H1 (cell line): ENCODE results near the gene PPA2. TPM values are rescaled to one million over a fixed set of nuclear protein-coding genes. Genes with fewer than 3 reads are reported as not detected.

Experiments
- CTCF ChIA-PET: fragments of 300-600 bp; sonication (Branson Sonifier 250); formaldehyde crosslinking; loops from one replicate; lab custom pipeline; 2021; ENCODE audit not compliant: partially characterized antibody; lab: Charles Lee
- POLR2A ChIA-PET: fragments of 300-600 bp; sonication (Branson Sonifier 250); formaldehyde crosslinking; loops from one replicate; lab custom pipeline; 2021; ENCODE audit warnings: inconsistent platforms; ENCODE audit not compliant: partially characterized antibody; lab: Charles Lee
- DNase-seq, 2 experiments: peaks; one replicate each; pipeline versions ENCODE4 v3.0.0 to v3.0.0-alpha.2; 2010 to 2022; ENCODE audit warnings: low spot score in 2 of 2, low read depth in 1 of 2, mixed read lengths in 1 of 2
- FAIRE-seq: peaks from 2 replicates; lab custom pipeline; 2011; peaks lifted over from hg19 to GRCh38; lab: Jason Lieb, UNC
- H2AFZ ChIP-seq: 2 replicates; pipeline ENCODE4 v1.8.1; 2012; ENCODE audit warnings: low read length, inconsistent platforms
- H2AK5ac ChIP-seq: 2 replicates; pipeline ENCODE4 v1.6.1; 2013; ENCODE audit warnings: low read depth, low read length
- H2BK120ac ChIP-seq: replicated peaks from 2 replicates; pipeline ENCODE3; 2013; ENCODE audit warnings: low read depth, low read length, inconsistent platforms
- H2BK12ac ChIP-seq: 2 replicates; pipeline ENCODE4 v1.6.1; 2013; ENCODE audit warnings: low read depth, low read length
- H2BK15ac ChIP-seq: 2 replicates; pipeline ENCODE4 v1.6.1; 2013; ENCODE audit warnings: low read length
- H2BK20ac ChIP-seq: 2 replicates; pipeline ENCODE4 v1.6.1; 2013; ENCODE audit warnings: low read length
- H2BK5ac ChIP-seq: 2 replicates; pipeline ENCODE4 v1.6.1; 2013; ENCODE audit warnings: low read depth, low read length
- H3K14ac ChIP-seq: 2 replicates; pipeline ENCODE4 v1.6.1; 2013; ENCODE audit warnings: inconsistent platforms; ENCODE audit not compliant: insufficient read length
- H3K18ac ChIP-seq: 2 replicates; pipeline ENCODE4 v1.6.1; 2013; ENCODE audit warnings: low read length; ENCODE audit errors: extremely low read depth
- H3K23ac ChIP-seq: 2 replicates; pipeline ENCODE4 v1.6.1; 2013; ENCODE audit warnings: inconsistent platforms; ENCODE audit not compliant: insufficient read length
- H3K23me2 ChIP-seq: 2 replicates; pipeline ENCODE4 v1.6.1; 2013; ENCODE audit warnings: low read depth, low read length
- H3K27ac ChIP-seq: 2 replicates; pipeline ENCODE4 v1.6.1; 2011; ENCODE audit warnings: low read depth, low read length, inconsistent platforms
- H3K27me3 ChIP-seq, 4 experiments: replicated peaks in 1 of 4; 1 replicate in 1 of 4; 2 replicates in 3 of 4; pipeline versions ENCODE4 v1.6.1 to v1.8.1; 2011 to 2013; ENCODE audit warnings: low read length in 3 of 4, mild to moderate bottlenecking in 3 of 4, inconsistent platforms in 2 of 4, mixed read lengths in 2 of 4, moderate library complexity in 1 of 4; ENCODE audit not compliant: control insufficient read depth in 3 of 4, insufficient read depth in 3 of 4; ENCODE audit errors: extremely low read depth in 1 of 4
- H3K36me3 ChIP-seq, 4 experiments: 2 replicates each; pipeline versions ENCODE4 v1.6.1 to v1.8.1; 2011 to 2013; ENCODE audit warnings: mild to moderate bottlenecking in 4 of 4, low read length in 3 of 4, moderate library complexity in 2 of 4, control low read depth in 1 of 4, inconsistent platforms in 1 of 4; ENCODE audit not compliant: insufficient read depth in 4 of 4, control insufficient read depth in 2 of 4
- H3K4ac ChIP-seq: replicated peaks from 2 replicates; pipeline ENCODE3; 2013; ENCODE audit warnings: low read length, low read depth, mixed read lengths, inconsistent platforms; ENCODE audit not compliant: insufficient read length
- H3K4me1 ChIP-seq, 4 experiments: replicated peaks in 1 of 4; 1 replicate in 1 of 4; 2 replicates in 3 of 4; pipeline versions ENCODE4 v1.6.1 to v1.8.1; 2011 to 2013; ENCODE audit warnings: low read length in 3 of 4, inconsistent platforms in 2 of 4, mixed read lengths in 1 of 4; ENCODE audit not compliant: insufficient read depth in 4 of 4, control insufficient read depth in 3 of 4
- H3K4me2 ChIP-seq, 2 experiments: 2 replicates each; pipeline versions ENCODE4 v1.6.1 to v1.8.1; 2011 to 2013; ENCODE audit warnings: low read depth in 2 of 2, low read length in 2 of 2, control low read depth in 1 of 2, inconsistent platforms in 1 of 2, mild to moderate bottlenecking in 1 of 2; ENCODE audit not compliant: insufficient read depth in 1 of 2
- H3K4me3 ChIP-seq, 4 experiments: fragments of 200-600, 300-600 bp in 1 of 4; sonication (generic), shearing (Covaris generic), sonication (Bioruptor Twin) in 1 of 4; 2 replicates each; pipeline versions ENCODE4 v1.5.1 to v1.8.1; 2011 to 2016; ENCODE audit warnings: low read length in 4 of 4, low read depth in 3 of 4, control low read depth in 2 of 4, inconsistent platforms in 2 of 4, mild to moderate bottlenecking in 2 of 4, mixed read lengths in 1 of 4, moderate library complexity in 1 of 4; ENCODE audit not compliant: insufficient read depth in 2 of 4; ENCODE audit errors: extremely low read depth in 1 of 4
- H3K56ac ChIP-seq: replicated peaks from 2 replicates; pipeline ENCODE3; 2013; ENCODE audit warnings: low read depth, mild to moderate bottlenecking, mixed read lengths, low read length, inconsistent platforms; ENCODE audit not compliant: insufficient read length
- H3K79me1 ChIP-seq: 2 replicates; pipeline ENCODE4 v1.6.1; 2013; ENCODE audit warnings: low read depth, low read length, control low read depth
- H3K79me2 ChIP-seq, 2 experiments: 2 replicates each; pipeline versions ENCODE4 v1.6.1 to v1.8.1; 2012 to 2013; ENCODE audit warnings: low read length in 2 of 2, mild to moderate bottlenecking in 2 of 2, inconsistent platforms in 1 of 2; ENCODE audit not compliant: insufficient read depth in 2 of 2, control insufficient read depth in 1 of 2
- H3K9ac ChIP-seq, 4 experiments: replicated peaks in 1 of 4; 1 replicate in 1 of 4; 2 replicates in 3 of 4; pipeline versions ENCODE4 v1.6.1 to v1.8.1; 2011 to 2013; ENCODE audit warnings: low read depth in 3 of 4, low read length in 3 of 4, control low read depth in 2 of 4, mild to moderate bottlenecking in 2 of 4, moderate library complexity in 2 of 4, inconsistent platforms in 1 of 4; ENCODE audit errors: extremely low read depth in 1 of 4
- H3K9me3 ChIP-seq, 2 experiments: 2 replicates each; pipeline versions ENCODE4 v1.6.1 to v1.8.1; 2012 to 2013; ENCODE audit warnings: mild to moderate bottlenecking in 2 of 2, moderate library complexity in 2 of 2, control low read depth in 1 of 2, inconsistent platforms in 1 of 2, low read depth in 1 of 2, low read length in 1 of 2, mixed read lengths in 1 of 2; ENCODE audit not compliant: insufficient read depth in 2 of 2
- H4K20me1 ChIP-seq, 2 experiments: replicated peaks in 1 of 2; 2 replicates each; pipeline versions ENCODE3 to v1.8.1; 2011 to 2013; ENCODE audit warnings: inconsistent platforms in 2 of 2, low read length in 2 of 2, mild to moderate bottlenecking in 1 of 2; ENCODE audit not compliant: insufficient read depth in 2 of 2, control insufficient read depth in 1 of 2
- H4K5ac ChIP-seq: 2 replicates; pipeline ENCODE4 v1.6.1; 2013; ENCODE audit warnings: low read length, low read depth, mixed read lengths, inconsistent platforms; ENCODE audit not compliant: insufficient read length
- H4K8ac ChIP-seq: 2 replicates; pipeline ENCODE4 v1.8.0; 2013; ENCODE audit warnings: mild to moderate bottlenecking, moderate library complexity, low read length, inconsistent platforms; ENCODE audit not compliant: insufficient read depth; ENCODE audit errors: extremely low read depth
- H4K91ac ChIP-seq: replicated peaks from 2 replicates; pipeline ENCODE3; 2013; ENCODE audit warnings: low read length, mixed read lengths, inconsistent platforms; ENCODE audit not compliant: insufficient read length
- ASH2L ChIP-seq: fragments of 200-600, 300-600 bp; sonication (generic); IDR thresholded peaks from one replicate; pipeline ENCODE4 v1.7.1; 2017; ENCODE audit warnings: low read length
- BACH1 ChIP-seq: IDR thresholded peaks from 2 replicates; pipeline ENCODE4 v1.6.1; 2012; ENCODE audit warnings: low read length, improper control_type of control experiment
- GTF2F1 ChIP-seq: IDR thresholded peaks from 2 replicates; pipeline ENCODE4 v1.6.1; 2012; ENCODE audit warnings: low read depth, low read length, improper control_type of control experiment, borderline replicate concordance
- JUND ChIP-seq: IDR thresholded peaks from 2 replicates; pipeline ENCODE4 v1.6.1; 2011; ENCODE audit warnings: mild to moderate bottlenecking, improper control_type of control experiment, low read length
- KDM4A ChIP-seq: IDR thresholded peaks from one replicate; pipeline ENCODE4 v1.7.1; 2012; ENCODE audit warnings: low read depth, mild to moderate bottlenecking, moderate library complexity, low read length, inconsistent platforms; ENCODE audit not compliant: severe bottlenecking
- NRF1 ChIP-seq: IDR thresholded peaks from 2 replicates; pipeline ENCODE4 v1.6.1; 2011; ENCODE audit warnings: mild to moderate bottlenecking, low read depth, low read length, improper control_type of control experiment
- PHF8 ChIP-seq: fragments of 200-600 bp; sonication (generic); conservative IDR thresholded peaks from 2 replicates; pipeline ENCODE4 v1.7.1; 2012; ENCODE audit warnings: low read depth, mild to moderate bottlenecking, inconsistent platforms, low read length, moderate library complexity
- POLR2AphosphoS5 ChIP-seq: IDR thresholded peaks from 2 replicates; pipeline ENCODE4 v1.6.1; 2011; ENCODE audit warnings: low read depth, low read length
- RAD21 ChIP-seq, 2 experiments: IDR thresholded peaks in 1 of 2; conservative IDR thresholded peaks in 1 of 2; 2 replicates each; pipeline ENCODE4 v1.6.1; 2011; ENCODE audit warnings: low read depth in 2 of 2, low read length in 2 of 2, improper control_type of control experiment in 1 of 2, inconsistent platforms in 1 of 2, mild to moderate bottlenecking in 1 of 2, moderate library complexity in 1 of 2
- RFX5 ChIP-seq: IDR thresholded peaks from 2 replicates; pipeline ENCODE4 v1.6.1; 2011; ENCODE audit warnings: low read depth, low read length, improper control_type of control experiment, borderline replicate concordance
- SIRT6 ChIP-seq: IDR thresholded peaks from one replicate; pipeline ENCODE4 v1.7.1; 2012; ENCODE audit warnings: low read length, inconsistent platforms
- TBP ChIP-seq: IDR thresholded peaks from 2 replicates; pipeline ENCODE4 v1.6.1; 2011; ENCODE audit warnings: low read depth, low read length, improper control_type of control experiment
- TCF12 ChIP-seq: IDR thresholded peaks from 2 replicates; pipeline ENCODE4 v1.6.1; 2011; ENCODE audit warnings: low read depth, mild to moderate bottlenecking, low read length
- YY1 ChIP-seq: IDR thresholded peaks from 2 replicates; pipeline ENCODE4 v1.6.1; 2011; ENCODE audit warnings: low read depth, mild to moderate bottlenecking, low read length
- WGBS, 2 experiments: shearing (Covaris generic) in 1 of 2; methylation state at CpG; one replicate each; pipeline versions ENCODE4 v1.1.6 to v1.1.7; 2013 to 2015; ENCODE audit warnings: low lambda C conversion rate in 2 of 2, mixed read lengths in 2 of 2, inconsistent platforms in 1 of 2, low coverage in 1 of 2, missing lambda C conversion rate in 1 of 2; ENCODE audit not compliant: insufficient replicate concordance in 2 of 2, insufficient coverage in 1 of 2, insufficient read length in 1 of 2; ENCODE audit errors: extremely low coverage in 1 of 2, missing lambda C conversion rate in 1 of 2; 5-methylcytosine and 5-hydroxymethylcytosine counted together
- polyA plus RNA-seq, 7 experiments: library from polyadenylated mRNA; depleted of rRNA in 3 of 7; stranded (reverse) in 5 of 7; unstranded in 2 of 7; fragments of >200 nt in 5 of 7; fragments of 200-250 nt in 2 of 7; gene quantifications; 1 replicate in 5 of 7; 2 replicates in 1 of 7; 4 replicates in 1 of 7; pipeline versions ENCODE4 v1.2.1 to v1.2.3, GENCODE V29; 2011 to 2013; ENCODE audit warnings: missing spikeins in 2 of 7, mixed read lengths in 2 of 7
- total RNA-seq: library from RNA; stranded (reverse); fragmentation: NEBNext Ultra II Directional; extraction: Animal tissue kit (Norgen Biotek cat#: 25700); gene quantifications from 2 replicates; pipeline ENCODE4 v1.2.1, GENCODE V29; 2021
- TF ChIP-seq, protein P1 (sequence below): IDR thresholded peaks from 2 replicates; pipeline ENCODE4 v1.6.1; 2011; ENCODE audit warnings: low read length, improper control_type of control experiment

Gene PPA2
- total and polyA plus RNA-seq, 2 of the 8 experiments (the other 6 are each of a cell fraction or from before 2014, with no cell fraction given), result 24.9 to 62.7 TPM

DNA sequence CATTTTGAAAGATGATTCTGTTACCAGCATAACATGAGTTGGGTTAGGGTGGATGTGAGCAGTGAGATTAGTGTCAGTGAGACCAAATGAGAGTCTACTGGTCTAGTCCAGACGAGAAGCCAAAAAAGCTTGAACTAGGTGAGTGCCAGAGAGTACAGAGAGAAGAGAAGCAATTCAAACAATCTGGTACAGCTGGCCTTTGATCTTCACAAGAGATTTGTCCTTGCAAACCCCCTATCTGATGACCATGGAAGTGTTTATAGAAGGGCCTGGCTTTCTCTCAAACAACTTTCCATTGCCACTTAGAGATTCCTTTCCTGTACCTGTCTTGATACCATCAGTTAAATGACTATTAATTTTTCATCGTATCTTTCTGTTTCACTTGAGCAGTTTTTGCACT, 128.5 kb downstream of the PPA2 start:
- Histone ChIP-seq H3K79me1 (no peaks in the 10 kb centered on the region), H4K91ac (no peak overlapping the region), H3K4me2 (no peak overlapping the region)
- TF ChIP-seq RAD21 (IDR thresholded peaks at IDR 0.05 in 1 of 2, conservative IDR thresholded peaks at IDR 0.05 in 1 of 2; ENCODE audit: low read depth in 2 of 2, low read length in 2 of 2) (no peak), KDM4A (no peak), PHF8 (no peak), TCF12 (no peak), TBP (no peak), GTF2F1 (no peak), NRF1 (no peak), RFX5 (no peak), SIRT6 (no peak), POLR2AphosphoS5 (no peak), BACH1 (no peak), ASH2L (no peak), YY1 (no peak), JUND (no peak)
- TF ChIP-seq, protein P1, sequence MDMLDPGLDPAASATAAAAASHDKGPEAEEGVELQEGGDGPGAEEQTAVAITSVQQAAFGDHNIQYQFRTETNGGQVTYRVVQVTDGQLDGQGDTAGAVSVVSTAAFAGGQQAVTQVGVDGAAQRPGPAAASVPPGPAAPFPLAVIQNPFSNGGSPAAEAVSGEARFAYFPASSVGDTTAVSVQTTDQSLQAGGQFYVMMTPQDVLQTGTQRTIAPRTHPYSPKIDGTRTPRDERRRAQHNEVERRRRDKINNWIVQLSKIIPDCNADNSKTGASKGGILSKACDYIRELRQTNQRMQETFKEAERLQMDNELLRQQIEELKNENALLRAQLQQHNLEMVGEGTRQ, result no peak

More for the DNA sequence above, 128.5 kb downstream of the PPA2 start:
- DNase-seq (no peak), FAIRE-seq (no peak)
- no peak overlapping the region for H2BK12ac ChIP-seq
- H3K23me2 ChIP-seq, result no peaks in the 10 kb centered on the region
- H2BK15ac ChIP-seq, result no peak overlapping the region
- H3K4me3 ChIP-seq, result no peak overlapping the region
- no peak overlapping the region for H3K9ac ChIP-seq
- no peaks in the 10 kb centered on the region for H3K4me1 ChIP-seq
- H3K27me3 ChIP-seq, result no peaks in the 10 kb centered on the region
- CTCF ChIA-PET, result no interaction called here
- H3K4ac ChIP-seq, result no peak overlapping the region
- no peaks in the 10 kb centered on the region for H4K20me1 ChIP-seq
- 93% methylated on average over 2 of the region's 2 CpGs; no CpG with 5 or more reads in 1 of the 2 experiments for whole genome bisulfite sequencing, 2 experiments
- no peaks in the 10 kb centered on the region for H3K36me3 ChIP-seq
- H2BK5ac ChIP-seq, result no peak overlapping the region
- H3K23ac ChIP-seq, result no peak overlapping the region
- H2BK120ac ChIP-seq, result no peak overlapping the region
- H3K79me2 ChIP-seq, result no peaks in the 10 kb centered on the region
- no peak overlapping the region for H3K14ac ChIP-seq
- no peak overlapping the region for H2AFZ ChIP-seq
- no peak overlapping the region for H4K8ac ChIP-seq
- H4K5ac ChIP-seq, result no peak overlapping the region
- H3K27ac ChIP-seq, result no peak overlapping the region
- no peak overlapping the region for H2AK5ac ChIP-seq
- H3K9me3 ChIP-seq, result no peaks in the 10 kb centered on the region
- no peak overlapping the region for H2BK20ac ChIP-seq
- POLR2A ChIA-PET, result no interaction called here
- H3K56ac ChIP-seq, result no peak overlapping the region
- H3K18ac ChIP-seq, result no peak overlapping the region
